NCI-H1417 treated with DMSO at 0.1 percent for 48 hours (cell line): Measurements from ENCODE around the gene TPSD1.

Experiments
- DNase-seq: peaks from one replicate; lab custom pipeline; 2025; lab: John Stamatoyannopoulos, UW

The TPSD1 gene

DNA sequence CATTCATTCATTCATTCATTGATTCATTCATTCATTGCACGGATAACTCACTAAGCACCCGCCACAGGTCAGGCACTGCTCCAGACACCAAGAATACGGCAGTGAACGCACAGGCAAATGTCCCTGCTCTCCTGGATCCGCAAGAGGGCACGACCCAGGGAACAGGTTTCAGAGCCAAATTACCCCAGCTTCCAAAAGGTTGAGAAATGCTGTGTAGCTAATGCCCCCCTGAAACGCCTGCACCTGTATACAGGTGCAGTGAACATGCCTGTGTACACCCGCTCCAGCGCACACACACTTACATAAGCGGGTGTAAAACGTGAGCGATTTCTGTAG is 44.0 kb downstream of the TPSD1 start:
- DNase-seq = no peak

DNA sequence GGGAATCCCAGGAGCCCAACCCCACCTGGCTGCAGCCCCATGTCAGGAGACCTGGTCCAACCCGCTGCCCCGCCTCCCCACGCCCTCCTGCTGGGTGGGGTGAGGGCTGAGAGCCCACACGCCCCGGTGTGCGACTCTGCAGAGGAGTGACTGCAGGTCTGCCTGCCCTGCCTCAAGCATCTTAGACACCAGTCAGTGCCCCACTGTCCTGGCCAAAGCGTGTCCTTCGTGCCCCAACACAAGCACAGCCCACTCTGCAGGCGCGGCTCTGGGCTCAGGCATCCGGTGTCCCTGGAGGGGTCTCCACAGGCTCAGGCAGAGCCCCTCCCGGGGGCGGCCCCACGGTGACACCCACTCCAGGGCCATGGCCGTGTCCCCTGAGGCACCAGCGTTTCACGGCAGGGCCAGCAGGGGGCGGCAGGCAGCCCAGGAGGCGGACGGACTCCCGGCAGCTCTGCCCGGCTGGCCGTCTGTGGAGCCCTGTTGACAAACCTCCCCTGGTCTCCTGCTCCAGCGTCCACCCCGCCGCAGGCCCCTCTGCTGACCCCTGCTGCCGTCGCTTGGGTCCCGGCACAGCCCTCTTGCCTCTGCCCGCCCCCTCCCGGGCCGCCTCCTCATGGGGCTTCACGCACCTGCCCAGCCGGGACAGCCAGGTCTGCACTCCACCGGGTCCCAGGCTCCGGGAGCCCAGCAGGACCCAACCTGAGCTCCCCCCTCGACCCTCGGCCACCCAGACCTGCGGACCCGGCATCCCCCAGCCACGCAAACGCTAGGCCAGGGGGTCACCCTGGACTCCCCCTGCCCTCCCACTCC is 45.0 kb downstream of the TPSD1 start:
- DNase-seq = no peak

- no peak for DNase-seq
These were observed 45.7 kb downstream of the TPSD1 start for GRCh38 chr16:1301562-1301961.

- DNase-seq = no peak
These were observed 50.0 kb downstream of the TPSD1 start for GRCh38 chr16:1305823-1306222.

- no peak for DNase-seq
These were observed 50.5 kb downstream of the TPSD1 start for GRCh38 chr16:1306334-1306733.

GRCh38 chr16:1308036-1308976 is 52.4 kb downstream of the TPSD1 start:
- DNase-seq = no peak
